Measurements from ENCODE around the gene NFATC1. TPM values are rescaled to one million over a fixed set of nuclear protein-coding genes. Genes with fewer than 3 reads are reported as not detected.
A peak's percentile ranks its signal among the peaks of the same experiment; 100 is the strongest.

The NFATC1 gene
- total and polyA plus RNA-seq, 5 donors: 14.7 to 25.3 (median 20.3) TPM

DNA sequence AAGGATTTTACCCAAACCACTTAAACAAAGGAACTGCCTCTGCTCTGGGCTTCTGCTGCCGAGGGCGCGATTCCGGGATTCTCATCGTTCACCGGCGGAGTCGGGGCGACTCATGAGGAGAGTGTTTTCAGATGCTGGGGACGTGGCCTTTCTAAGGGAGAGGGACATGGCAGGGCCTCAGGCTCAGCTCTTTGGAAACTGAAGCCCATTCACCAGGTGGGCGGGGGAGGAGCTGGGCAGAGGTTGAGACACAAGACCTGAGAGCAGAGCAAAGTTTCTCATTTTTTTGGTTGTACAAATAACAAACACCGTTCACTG, 29.8 kb downstream of the NFATC1 start:
- 86% methylated on average over 12 of the region's 12 CpGs for WGBS
- intact Hi-C loops (cut with DNase I): no loop called here
- DNase-seq: peak in 2 of 3 donors; percentile 24 to 38
- H3K4me3 ChIP-seq (ENCODE audit: low read length): no peak overlapping the region
- no peaks in the 10 kb centered on the region for H3K9me3 ChIP-seq (ENCODE audit: control insufficient read depth, low read length)
- H3K27ac ChIP-seq (ENCODE audit: low read length): no peak overlapping the region
- no peaks in the 10 kb centered on the region for H3K27me3 ChIP-seq (ENCODE audit: control insufficient read depth, insufficient read depth)
- ATAC-seq: no peak
- no peaks in the 10 kb centered on the region for H3K4me1 ChIP-seq (ENCODE audit: control insufficient read depth, insufficient read depth, low read length)

- ATAC-seq (no peak), DNase-seq (peak in 2 of 3 donors; percentile 52 to 57)
- H3K9me3 ChIP-seq (ENCODE audit: control insufficient read depth, low read length): no peaks in the 10 kb centered on the region
- H3K27me3 ChIP-seq (ENCODE audit: control insufficient read depth, insufficient read depth): no peaks in the 10 kb centered on the region
- H3K4me3 ChIP-seq (ENCODE audit: low read length): no peak overlapping the region
- WGBS: 90% methylated on average over 37 of the region's 37 CpGs
- H3K4me1 ChIP-seq (ENCODE audit: control insufficient read depth, insufficient read depth, low read length): no peaks in the 10 kb centered on the region
- H3K27ac ChIP-seq (ENCODE audit: low read length): no peak overlapping the region
- intact Hi-C loops (cut with DNase I): no loop called here
These were observed 30.9 kb downstream of the NFATC1 start for GRCh38 chr18:79426376-79427300.

DNA sequence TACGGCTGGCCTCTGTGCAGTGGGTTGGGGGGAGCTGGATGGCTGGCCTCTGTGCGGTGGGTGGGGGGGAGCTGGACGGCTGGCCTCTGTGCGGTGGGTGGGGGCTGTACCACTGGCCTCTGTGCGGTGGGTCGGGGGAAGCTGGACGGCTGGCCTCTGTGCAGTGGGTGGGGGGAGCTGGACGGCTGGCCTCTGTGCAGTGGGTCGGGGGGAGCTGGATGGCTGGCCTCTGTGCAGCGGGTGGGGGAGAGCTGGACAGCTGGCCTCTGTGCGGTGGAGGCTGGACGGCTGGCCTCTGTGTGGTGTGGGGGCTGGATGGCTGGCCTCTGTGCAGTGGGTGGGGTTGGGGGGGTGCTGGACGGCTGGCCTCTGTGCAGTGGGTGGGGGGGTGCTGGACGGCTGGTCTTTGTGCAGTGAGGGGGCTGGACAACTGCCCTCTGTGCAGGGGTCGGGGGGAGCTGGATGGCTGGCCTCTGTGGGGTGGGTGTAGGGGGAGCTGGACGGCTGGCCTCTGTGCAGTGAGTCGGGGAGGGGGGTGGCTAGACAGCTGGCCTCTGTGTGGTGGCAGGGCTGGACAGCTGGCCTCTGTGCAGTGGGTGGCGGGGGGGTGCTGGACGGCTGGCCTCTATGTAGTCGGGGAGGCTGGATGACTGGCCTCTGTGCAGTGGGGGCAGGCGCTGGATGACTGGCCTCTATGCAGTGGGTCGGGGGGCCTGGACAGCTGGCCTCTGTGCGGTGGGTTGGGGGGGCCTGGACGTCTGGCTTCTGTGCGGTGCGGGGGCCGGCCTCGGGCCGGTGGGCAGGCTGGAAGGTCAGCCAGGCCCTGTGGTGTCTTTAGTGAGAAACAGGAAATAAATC, 31.9 kb downstream of the NFATC1 start:
- Histone ChIP-seq H3K27me3 (ENCODE audit: control insufficient read depth, insufficient read depth) (no peaks in the 10 kb centered on the region), H3K4me3 (ENCODE audit: low read length) (no peak overlapping the region), H3K9me3 (ENCODE audit: control insufficient read depth, low read length) (no peaks in the 10 kb centered on the region), H3K4me1 (ENCODE audit: control insufficient read depth, insufficient read depth, low read length) (no peaks in the 10 kb centered on the region), H3K27ac (ENCODE audit: low read length) (no peak overlapping the region)
- DNase-seq (peak in 2 of 3 donors; percentile 61 to 66), ATAC-seq (no peak)
- intact Hi-C loops (cut with DNase I): no loop called here
- WGBS: 76% methylated on average over 29 of the region's 29 CpGs

DNA sequence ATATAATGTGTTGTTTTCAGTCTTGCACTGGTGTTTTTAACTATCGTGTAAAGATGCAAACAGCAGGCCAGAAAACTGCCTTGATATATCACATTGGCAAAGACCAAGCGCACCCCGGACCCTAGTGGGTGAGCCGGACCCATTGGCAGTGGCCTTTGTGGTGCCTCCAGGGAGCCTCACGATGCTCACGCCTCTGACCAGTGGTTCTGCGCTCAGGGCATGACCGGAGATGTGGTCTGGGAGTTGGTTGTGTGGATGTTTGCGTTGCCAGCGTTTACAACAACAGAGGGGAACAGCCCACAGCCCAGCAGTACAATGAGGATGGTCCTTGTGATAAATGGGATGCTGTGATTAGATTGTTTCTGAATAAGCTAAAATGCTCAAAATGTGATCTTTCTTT, 32.6 kb downstream of the NFATC1 start:
- intact Hi-C loops (cut with DNase I): no loop called here
- Histone ChIP-seq H3K4me3 (ENCODE audit: low read length) (no peak overlapping the region), H3K4me1 (ENCODE audit: control insufficient read depth, insufficient read depth, low read length) (no peaks in the 10 kb centered on the region), H3K27me3 (ENCODE audit: control insufficient read depth, insufficient read depth) (no peaks in the 10 kb centered on the region), H3K27ac (ENCODE audit: low read length) (no peak overlapping the region), H3K9me3 (ENCODE audit: control insufficient read depth, low read length) (no peaks in the 10 kb centered on the region)
- WGBS: 79% methylated on average over 10 of the region's 10 CpGs
- ATAC-seq: no peak
- peak in 2 of 3 donors; percentile 30 to 41 for DNase-seq

- WGBS: 94% methylated on average over 14 of the region's 14 CpGs
- intact Hi-C loops (cut with DNase I): no loop called here
These were observed 33.7 kb downstream of the NFATC1 start for GRCh38 chr18:79429381-79429780.

GRCh38 chr18:79429785-79430281, 34.1 kb downstream of the NFATC1 start:
- ATAC-seq: no peak
- no peak overlapping the region for H3K27ac ChIP-seq (ENCODE audit: low read length)
- H3K9me3 ChIP-seq (ENCODE audit: control insufficient read depth, low read length): no peaks in the 10 kb centered on the region
- H3K27me3 ChIP-seq (ENCODE audit: control insufficient read depth, insufficient read depth): no peaks in the 10 kb centered on the region
- intact Hi-C loops (cut with DNase I): no loop called here
- H3K4me3 ChIP-seq (ENCODE audit: low read length): no peak overlapping the region
- WGBS: 80% methylated on average over 27 of the region's 27 CpGs
- no peaks in the 10 kb centered on the region for H3K4me1 ChIP-seq (ENCODE audit: control insufficient read depth, insufficient read depth, low read length)
- peak in 2 of 3 donors; percentile 42 to 50 for DNase-seq

More at GRCh38 chr18:79429381-79429780, 33.7 kb downstream of the NFATC1 start:
- Histone ChIP-seq H3K27me3 (ENCODE audit: control insufficient read depth, insufficient read depth) (no peaks in the 10 kb centered on the region), H3K27ac (ENCODE audit: low read length) (no peak overlapping the region), H3K4me3 (ENCODE audit: low read length) (no peak overlapping the region), H3K9me3 (ENCODE audit: control insufficient read depth, low read length) (no peaks in the 10 kb centered on the region), H3K4me1 (ENCODE audit: control insufficient read depth, insufficient read depth, low read length) (no peaks in the 10 kb centered on the region)
- peak in 2 of 3 donors; percentile 19 to 57 for DNase-seq
- no peak for ATAC-seq

GRCh38 chr18:79432376-79433120, 36.8 kb downstream of the NFATC1 start:
- DNase-seq (peak in 2 of 3 donors; percentile 47 to 61), ATAC-seq (peak; percentile 4 to 20)
- intact Hi-C loops (cut with DNase I): no loop called here
- Histone ChIP-seq H3K4me3 (ENCODE audit: low read length) (no peak overlapping the region), H3K4me1 (ENCODE audit: control insufficient read depth, insufficient read depth, low read length) (no peaks in the 10 kb centered on the region), H3K27ac (ENCODE audit: low read length) (no peak overlapping the region), H3K27me3 (ENCODE audit: control insufficient read depth, insufficient read depth) (no peaks in the 10 kb centered on the region), H3K9me3 (ENCODE audit: control insufficient read depth, low read length) (no peaks in the 10 kb centered on the region)
- WGBS: 96% methylated on average over 33 of the region's 33 CpGs

GRCh38 chr18:79433431-79433830, 37.7 kb downstream of the NFATC1 start:
- no peaks in the 10 kb centered on the region for H3K27me3 ChIP-seq (ENCODE audit: control insufficient read depth, insufficient read depth)
- H3K4me3 ChIP-seq (ENCODE audit: low read length): no peak overlapping the region
- intact Hi-C loops (cut with DNase I): no loop called here
- WGBS: 96% methylated on average over 27 of the region's 27 CpGs
- no peak for ATAC-seq
- H3K27ac ChIP-seq (ENCODE audit: low read length): no peak overlapping the region
- no peaks in the 10 kb centered on the region for H3K4me1 ChIP-seq (ENCODE audit: control insufficient read depth, insufficient read depth, low read length)
- peak in 1 of 3 donors; percentile 41 for DNase-seq
- no peaks in the 10 kb centered on the region for H3K9me3 ChIP-seq (ENCODE audit: control insufficient read depth, low read length)

DNA sequence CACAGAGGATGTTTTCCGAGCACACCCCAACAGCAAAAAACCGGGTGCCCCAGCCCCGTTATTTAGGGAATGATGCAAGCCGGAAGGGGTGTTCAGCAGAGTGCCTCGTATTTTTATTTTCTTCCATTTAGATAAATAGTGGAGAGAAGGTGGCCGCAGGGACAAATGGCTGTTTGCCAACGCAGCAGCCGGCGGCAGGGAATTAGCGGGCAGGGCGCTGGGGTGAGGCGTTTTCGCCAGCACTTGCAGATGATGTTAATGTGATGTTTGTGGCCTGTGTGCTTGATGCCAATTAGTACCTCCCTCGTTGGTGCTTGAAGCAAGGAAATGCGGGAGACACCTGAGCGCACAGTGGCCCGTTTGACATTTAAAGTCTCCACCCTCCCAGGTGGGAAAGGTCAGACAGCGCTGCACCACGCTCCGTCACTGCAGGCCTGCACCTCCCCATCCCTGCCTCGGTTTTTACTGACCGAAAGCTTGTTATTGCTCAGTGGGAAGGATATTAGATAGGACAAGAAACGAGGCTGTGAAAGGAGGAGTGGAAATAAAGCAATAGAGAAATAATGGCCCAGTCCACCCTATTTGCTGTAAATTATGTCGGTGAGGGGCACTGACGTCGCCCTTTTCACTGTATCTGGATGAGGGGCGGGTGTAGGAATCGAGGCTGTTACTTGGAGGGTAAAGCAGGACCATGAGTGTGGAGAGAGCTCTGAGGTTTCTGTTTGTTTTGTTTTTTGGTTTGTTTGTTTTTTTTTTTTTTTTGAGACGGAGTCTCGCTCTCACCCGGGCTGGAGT, 39.1 kb downstream of the NFATC1 start:
- Histone ChIP-seq H3K4me1 (ENCODE audit: control insufficient read depth, insufficient read depth, low read length) (no peaks in the 10 kb centered on the region), H3K4me3 (ENCODE audit: low read length) (no peak overlapping the region), H3K9me3 (ENCODE audit: control insufficient read depth, low read length) (no peaks in the 10 kb centered on the region), H3K27me3 (ENCODE audit: control insufficient read depth, insufficient read depth) (no peaks in the 10 kb centered on the region), H3K27ac (ENCODE audit: low read length) (no peak overlapping the region)
- no peak for ATAC-seq
- WGBS: 89% methylated on average over 31 of the region's 31 CpGs
- no peak for DNase-seq
- intact Hi-C loops (cut with DNase I): no loop called here
